SK-N-MC (cell line): Measurements from ENCODE around the gene EID2.

Source experiments
- DNase-seq: peaks from one replicate; pipeline ENCODE4 v3.0.0-alpha.2; 2011; ENCODE audit warnings: low read depth, low spot score
- H3K27ac ChIP-seq: fragments of 200-600 bp; sonication (generic); 2 replicates; pipeline ENCODE4 v1.5.1; 2016; ENCODE audit warnings: mixed run types
- H3K36me3 ChIP-seq: fragments of 200-600 bp; sonication (generic); 2 replicates; pipeline ENCODE4 v1.6.1; 2017; ENCODE audit warnings: antibody characterized with exemption, low read length, mixed read lengths; ENCODE audit not compliant: insufficient read depth
- H3K4me3 ChIP-seq: fragments of 200-600 bp; sonication (generic); 2 replicates; pipeline ENCODE4 v1.5.1; 2016
- H3K9ac ChIP-seq: fragments of 200-600 bp; sonication (generic); 2 replicates; pipeline ENCODE4 v1.8.0; 2017; ENCODE audit warnings: mixed run types, mixed read lengths; ENCODE audit not compliant: insufficient read length
- H3K9me3 ChIP-seq: fragments of 200-600 bp; sonication (generic); 2 replicates; pipeline ENCODE4 v1.6.1; 2017; ENCODE audit warnings: low read depth, mild to moderate bottlenecking, antibody characterized with exemption, low read length, moderate library complexity, mixed read lengths
- EZH2 ChIP-seq: fragments of 200-600 bp; sonication (generic); IDR thresholded peaks from one replicate; pipeline ENCODE4 v1.6.1; 2017; ENCODE audit warnings: antibody characterized with exemption
- FOXP2 ChIP-seq: optimal IDR thresholded peaks from 2 replicates; pipeline ENCODE3; 2011; ENCODE audit warnings: mild to moderate bottlenecking, moderate library complexity; ENCODE audit not compliant: insufficient read depth; ENCODE audit errors: extremely low read length, control extremely low read depth
- POLR2AphosphoS5 ChIP-seq: IDR thresholded peaks from 2 replicates; pipeline ENCODE4 v1.6.1; 2012; ENCODE audit warnings: mild to moderate bottlenecking, low read depth, low read length, borderline replicate concordance

Gene EID2

GRCh38 chr19:39542206-39542605 is 2.2 kb upstream of the EID2 start:
- no peaks in the 10 kb centered on the region for H3K9me3 ChIP-seq
- H3K4me3 ChIP-seq = no peak overlapping the region
- no peak for DNase-seq
- no peak overlapping the region for H3K9ac ChIP-seq
- H3K27ac ChIP-seq = no peak overlapping the region
- H3K36me3 ChIP-seq = no peaks in the 10 kb centered on the region
- no peak for TF ChIP-seq POLR2AphosphoS5
- no peak for TF ChIP-seq EZH2
- no peak for TF ChIP-seq FOXP2

- no peak for DNase-seq
- no peak overlapping the region for H3K27ac ChIP-seq
- TF ChIP-seq FOXP2 = no peak
- TF ChIP-seq POLR2AphosphoS5 = no peak
- no peak for TF ChIP-seq EZH2
- H3K9ac ChIP-seq = peak overlapping the region; percentile 11
- no peaks in the 10 kb centered on the region for H3K9me3 ChIP-seq
- H3K4me3 ChIP-seq = peak overlapping the region; percentile 90
- no peaks in the 10 kb centered on the region for H3K36me3 ChIP-seq
Observed at GRCh38 chr19:39540333-39540673, 342 bp upstream of the EID2 start.

- peak overlapping the region; percentile 90 for H3K4me3 ChIP-seq
- H3K36me3 ChIP-seq = no peaks in the 10 kb centered on the region
- H3K9me3 ChIP-seq = no peaks in the 10 kb centered on the region
- no peak for TF ChIP-seq EZH2
- no peak for TF ChIP-seq FOXP2
- TF ChIP-seq POLR2AphosphoS5 = no peak
- no peak overlapping the region for H3K27ac ChIP-seq
- H3K9ac ChIP-seq = peak overlapping the region; percentile 88
- no peak for DNase-seq
Observed at GRCh38 chr19:39539165-39539517, 820 bp downstream of the EID2 start.

GRCh38 chr19:39533791-39534190 is 6.2 kb downstream of the EID2 start:
- no peaks in the 10 kb centered on the region for H3K9me3 ChIP-seq
- no peaks in the 10 kb centered on the region for H3K36me3 ChIP-seq
- DNase-seq = no peak
- H3K9ac ChIP-seq = no peak overlapping the region
- no peak overlapping the region for H3K27ac ChIP-seq
- no peak overlapping the region for H3K4me3 ChIP-seq
- TF ChIP-seq EZH2 = no peak
- TF ChIP-seq FOXP2 = no peak
- TF ChIP-seq POLR2AphosphoS5 = no peak

GRCh38 chr19:39533003-39533512 is 6.9 kb downstream of the EID2 start:
- H3K36me3 ChIP-seq = no peaks in the 10 kb centered on the region
- no peak overlapping the region for H3K9ac ChIP-seq
- DNase-seq = no peak
- TF ChIP-seq EZH2 (no peak), FOXP2 (no peak), POLR2AphosphoS5 (no peak)
- no peaks in the 10 kb centered on the region for H3K9me3 ChIP-seq
- peak overlapping the region; percentile 94 for H3K4me3 ChIP-seq
- H3K27ac ChIP-seq = no peak overlapping the region

- Histone ChIP-seq H3K9me3 (no peaks in the 10 kb centered on the region), H3K4me3 (peak within 1 kb of the TSS; percentile 94), H3K36me3 (no peaks in the 10 kb centered on the region), H3K27ac (no peak within 1 kb of the TSS), H3K9ac (peak within 1 kb of the TSS; percentile 87)
- TF ChIP-seq EZH2 (no peak), POLR2AphosphoS5 (peak; percentile 93)
- peak; percentile 90 for DNase-seq
Observed at GRCh38 chr19:39532233-39533002, 7.5 kb downstream of the EID2 start, which contains the start of gene EID2B. TSS of gene EID2B (minus strand) at chr19:39532852. CDS start at chr19:39532802, 50 bp downstream.

- no peak for DNase-seq
- Histone ChIP-seq H3K4me3 (peak overlapping the region; percentile 94), H3K9me3 (no peaks in the 10 kb centered on the region), H3K36me3 (no peaks in the 10 kb centered on the region), H3K27ac (no peak overlapping the region), H3K9ac (peak overlapping the region; percentile 87)
- no peak for TF ChIP-seq EZH2
- TF ChIP-seq POLR2AphosphoS5 = no peak
- no peak for TF ChIP-seq FOXP2
Observed at GRCh38 chr19:39531834-39532232, 8.1 kb downstream of the EID2 start.

GRCh38 chr19:39525205-39525604 is 14.8 kb downstream of the EID2 start:
- no peak for TF ChIP-seq POLR2AphosphoS5
- TF ChIP-seq FOXP2 = no peak
- TF ChIP-seq EZH2 = no peak
- Histone ChIP-seq H3K4me3 (no peak overlapping the region), H3K36me3 (no peaks in the 10 kb centered on the region), H3K27ac (no peak overlapping the region), H3K9me3 (no peaks in the 10 kb centered on the region), H3K9ac (no peak overlapping the region)
- no peak for DNase-seq
